GM12878 (cell line): ENCODE measurements around the gene RPL3. TPM values are rescaled to one million over a fixed set of nuclear protein-coding genes. Genes with fewer than 3 reads are reported as not detected.

ENCODE experiments used
- BCL11A ChIP-seq: IDR thresholded peaks from 2 replicates; pipeline ENCODE4 v1.6.1; 2011; ENCODE audit warnings: low read depth, low read length
- BHLHE40 ChIP-seq, 2 experiments: fragments of 450-650 bp in 1 of 2; IDR thresholded peaks; 2 replicates each; pipeline ENCODE4 v1.6.1; 2011 to 2017; ENCODE audit warnings: low read depth in 2 of 2, borderline replicate concordance in 1 of 2, improper control_type of control experiment in 1 of 2, low read length in 1 of 2, mild to moderate bottlenecking in 1 of 2
- CBFB ChIP-seq: IDR thresholded peaks from 2 replicates; pipeline ENCODE4 v1.6.1; 2016; ENCODE audit warnings: antibody characterized with exemption, low read depth
- CEBPB ChIP-seq, 2 experiments: fragments of 150-350 bp in 1 of 2; IDR thresholded peaks; 2 replicates each; pipeline ENCODE4 v1.6.1; 2012 to 2014; ENCODE audit warnings: low read depth in 2 of 2, low read length in 2 of 2, borderline replicate concordance in 1 of 2, inconsistent platforms in 1 of 2
- EGR1 ChIP-seq, 2 experiments: IDR thresholded peaks; 1 replicate in 1 of 2; 2 replicates in 1 of 2; pipeline ENCODE4 v1.6.1; 2011 to 2012; ENCODE audit warnings: low read depth in 2 of 2, low read length in 2 of 2, borderline replicate concordance in 1 of 2, mild to moderate bottlenecking in 1 of 2, moderate library complexity in 1 of 2
- EP300 ChIP-seq, 2 experiments: fragments of 150-350 bp in 1 of 2; IDR thresholded peaks; 2 replicates each; pipeline ENCODE4 v1.6.1; 2011 to 2012; ENCODE audit warnings: low read depth in 2 of 2, low read length in 2 of 2, borderline replicate concordance in 1 of 2, improper control_type of control experiment in 1 of 2, inconsistent platforms in 1 of 2; ENCODE audit not compliant: control insufficient read depth in 1 of 2
- GABPA ChIP-seq: IDR thresholded peaks from 2 replicates; pipeline ENCODE4 v1.6.1; 2014; ENCODE audit warnings: antibody characterized with exemption, low read depth, mild to moderate bottlenecking, inconsistent platforms
- MEF2A ChIP-seq: IDR thresholded peaks from 2 replicates; pipeline ENCODE4 v1.6.1; 2011; ENCODE audit warnings: low read depth, mild to moderate bottlenecking, low read length, moderate library complexity; ENCODE audit not compliant: insufficient read depth
- MYC ChIP-seq: IDR thresholded peaks from 2 replicates; pipeline ENCODE4 v1.6.1; 2011; ENCODE audit warnings: mild to moderate bottlenecking, low read length, moderate library complexity, inconsistent platforms; ENCODE audit not compliant: insufficient read depth, insufficient replicate concordance, insufficient read length, severe bottlenecking
- NBN ChIP-seq: fragments of 450-650 bp; IDR thresholded peaks from 2 replicates; pipeline ENCODE4 v1.6.1; 2016
- NFYB ChIP-seq: IDR thresholded peaks from 2 replicates; pipeline ENCODE4 v1.6.1; 2011; ENCODE audit warnings: low read depth, mild to moderate bottlenecking, low read length, improper control_type of control experiment, moderate library complexity; ENCODE audit not compliant: insufficient read depth
- NR2F1 ChIP-seq: fragments of 450-650 bp; conservative IDR thresholded peaks from 2 replicates; pipeline ENCODE4 v1.6.1; 2017; ENCODE audit warnings: mild to moderate bottlenecking
- POU2F2 ChIP-seq: IDR thresholded peaks from 3 replicates; pipeline ENCODE4 v1.6.1; 2011; ENCODE audit warnings: low read depth, mild to moderate bottlenecking, low read length, borderline replicate concordance
- RB1 ChIP-seq: fragments of 450-650 bp; formaldehyde crosslinking; IDR thresholded peaks from 2 replicates; pipeline ENCODE4 v1.6.1; 2017; ENCODE audit warnings: mild to moderate bottlenecking, borderline replicate concordance
- RUNX3 ChIP-seq: IDR thresholded peaks from 2 replicates; pipeline ENCODE4 v1.6.1; 2012; ENCODE audit warnings: low read length, inconsistent platforms
- SIN3A ChIP-seq: IDR thresholded peaks from 2 replicates; pipeline ENCODE4 v1.6.1; 2012; ENCODE audit warnings: low read depth, low read length, improper control_type of control experiment
- SMAD1 ChIP-seq: fragments of 450-650 bp; IDR thresholded peaks from 2 replicates; pipeline ENCODE4 v1.6.1; 2018; ENCODE audit warnings: mild to moderate bottlenecking, low read depth; ENCODE audit not compliant: partially characterized antibody
- SMAD5 ChIP-seq: IDR thresholded peaks from 2 replicates; pipeline ENCODE4 v1.6.1; 2016; ENCODE audit warnings: antibody characterized with exemption, low read depth
- SPI1 ChIP-seq: IDR thresholded peaks from 2 replicates; pipeline ENCODE4 v1.6.1; 2011; ENCODE audit warnings: low read depth, mild to moderate bottlenecking, low read length, moderate library complexity, borderline replicate concordance; ENCODE audit not compliant: insufficient read depth
- STAT1 ChIP-seq: fragments of 450-650 bp; conservative IDR thresholded peaks from 2 replicates; pipeline ENCODE4 v1.6.1; 2014; ENCODE audit warnings: antibody characterized with exemption, mild to moderate bottlenecking
- STAT3 ChIP-seq: IDR thresholded peaks from 2 replicates; pipeline ENCODE4 v1.6.1; 2011; ENCODE audit warnings: low read depth, low read length, improper control_type of control experiment
- WRNIP1 ChIP-seq: IDR thresholded peaks from 2 replicates; pipeline ENCODE4 v1.6.1; 2011; ENCODE audit warnings: low read depth, low read length, improper control_type of control experiment, borderline replicate concordance
- ZBED1 ChIP-seq: IDR thresholded peaks from 2 replicates; pipeline ENCODE4 v1.6.1; 2016; ENCODE audit warnings: borderline replicate concordance
- ZNF217 ChIP-seq: fragments of 450-650 bp; IDR thresholded peaks from 2 replicates; pipeline ENCODE4 v1.6.1; 2017; ENCODE audit warnings: antibody characterized with exemption, mild to moderate bottlenecking
- ZNF274 ChIP-seq: IDR thresholded peaks from one replicate; pipeline ENCODE4 v1.8.0; 2011; ENCODE audit not compliant: insufficient read length, insufficient read depth
- ZNF384 ChIP-seq: IDR thresholded peaks from 2 replicates; pipeline ENCODE4 v1.6.1; 2012; ENCODE audit warnings: low read depth, mild to moderate bottlenecking, low read length, improper control_type of control experiment, borderline replicate concordance
- ZSCAN29 ChIP-seq: fragments of 450-650 bp; IDR thresholded peaks from 2 replicates; pipeline ENCODE4 v1.6.1; 2017; ENCODE audit warnings: mild to moderate bottlenecking, moderate library complexity
- ZZZ3 ChIP-seq: IDR thresholded peaks from 2 replicates; pipeline ENCODE4 v1.6.1; 2011; ENCODE audit warnings: low read depth; ENCODE audit not compliant: control insufficient read depth, insufficient read length
- polyA plus RNA-seq, 11 experiments: library from polyadenylated mRNA; depleted of rRNA in 4 of 11; unstranded in 6 of 11; stranded (reverse) in 5 of 11; fragments of >200 nt; fragmentation: Nextera tagmentation in 4 of 11; fragmentation: Illumina TruSeq in 1 of 11; extraction: Ambion mirVana in 4 of 11; extraction: Trizol in 1 of 11; gene quantifications; 1 replicate in 1 of 11; 2 replicates in 10 of 11; pipeline versions ENCODE4 v1.2.1 to v1.2.3, GENCODE V29; 2011 to 2016; ENCODE audit warnings: inconsistent platforms in 2 of 11, missing spikeins in 2 of 11, low read depth in 1 of 11
- total RNA-seq, 4 experiments: library from RNA; depleted of rRNA in 3 of 4; stranded (reverse); fragments of >200 nt in 3 of 4; fragmentation: Illumina TruSeq in 1 of 4; extraction: Trizol in 1 of 4; gene quantifications; 2 replicates each; pipeline versions ENCODE4 v1.2.1 to v1.2.3, GENCODE V29; 2013 to 2021
- TF ChIP-seq, protein P1 (sequence below), 3 experiments: IDR thresholded peaks in 2 of 3; conservative IDR thresholded peaks in 1 of 3; 2 replicates each; pipeline ENCODE4 v1.5.1; 2011; ENCODE audit warnings: low read depth in 3 of 3, low read length in 3 of 3, mild to moderate bottlenecking in 3 of 3, control low read depth in 2 of 3, moderate library complexity in 2 of 3, inconsistent platforms in 1 of 3, mixed read lengths in 1 of 3; ENCODE audit not compliant: control insufficient read depth in 2 of 3, insufficient read depth in 1 of 3; ENCODE audit errors: extremely low read depth in 1 of 3

RPL3 gene
- total and polyA plus RNA-seq, 10 of the 15 experiments (the other 5 are each of a cell fraction or from before 2014, with no cell fraction given) = 1,534 to 6,791 (median 3,992) TPM

GRCh38 chr22:39266398-39267030 lies 52.9 kb downstream of the RPL3 start (continued):
- TF ChIP-seq POU2F2 (peak; percentile 13; the same call in 1 of the 3 replicates), SPI1 (peak; percentile 76), RUNX3 (peak; percentile 82), ZBED1 (peak; percentile 97; the same call in 1 of the 2 replicates), NBN (peak; percentile 63; the same call in 1 of the 2 replicates), MEF2A (peak; percentile 98), WRNIP1 (0 out of 2 replicates have a peak, but pooled peaks have one; percentile 80), ZNF384 (no peak), SIN3A (no peak), ZSCAN29 (no peak), BCL11A (peak; percentile 85), MYC (no peak), NFYB (no peak), EGR1 (IDR thresholded peaks at IDR 0.05; ENCODE audit: borderline replicate concordance in 1 of 2, low read depth in 2 of 2, low read length in 2 of 2) (peak in 1 of 2 experiments; percentile 42; a peak in 1 of 3 replicates), ZZZ3 (no peak), STAT1 (no peak), ZNF274 (no peak), SMAD1 (no peak), CBFB (peak; percentile 72; the same call in 1 of the 2 replicates), RB1 (no peak), NR2F1 (no peak), EP300 (IDR thresholded peaks at IDR 0.05; ENCODE audit: borderline replicate concordance in 1 of 2, control insufficient read depth in 1 of 2, low read depth in 2 of 2, low read length in 2 of 2) (peak; percentile 76 to 82), CEBPB (IDR thresholded peaks at IDR 0.05; ENCODE audit: borderline replicate concordance in 1 of 2, low read depth in 2 of 2, low read length in 2 of 2) (no peak; a peak in 2 of 4 replicates), ZNF217 (peak; percentile 81; the same call in 1 of the 2 replicates), BHLHE40 (IDR thresholded peaks at IDR 0.05; ENCODE audit: borderline replicate concordance in 1 of 2, low read depth in 2 of 2, low read length in 1 of 2) (peak; percentile 65 to 71; a peak in 2 of 4 replicates), GABPA (peak; percentile 79), STAT3 (peak; percentile 85; the same call in 1 of the 2 replicates), SMAD5 (no peak)
- TF ChIP-seq, protein P1, sequence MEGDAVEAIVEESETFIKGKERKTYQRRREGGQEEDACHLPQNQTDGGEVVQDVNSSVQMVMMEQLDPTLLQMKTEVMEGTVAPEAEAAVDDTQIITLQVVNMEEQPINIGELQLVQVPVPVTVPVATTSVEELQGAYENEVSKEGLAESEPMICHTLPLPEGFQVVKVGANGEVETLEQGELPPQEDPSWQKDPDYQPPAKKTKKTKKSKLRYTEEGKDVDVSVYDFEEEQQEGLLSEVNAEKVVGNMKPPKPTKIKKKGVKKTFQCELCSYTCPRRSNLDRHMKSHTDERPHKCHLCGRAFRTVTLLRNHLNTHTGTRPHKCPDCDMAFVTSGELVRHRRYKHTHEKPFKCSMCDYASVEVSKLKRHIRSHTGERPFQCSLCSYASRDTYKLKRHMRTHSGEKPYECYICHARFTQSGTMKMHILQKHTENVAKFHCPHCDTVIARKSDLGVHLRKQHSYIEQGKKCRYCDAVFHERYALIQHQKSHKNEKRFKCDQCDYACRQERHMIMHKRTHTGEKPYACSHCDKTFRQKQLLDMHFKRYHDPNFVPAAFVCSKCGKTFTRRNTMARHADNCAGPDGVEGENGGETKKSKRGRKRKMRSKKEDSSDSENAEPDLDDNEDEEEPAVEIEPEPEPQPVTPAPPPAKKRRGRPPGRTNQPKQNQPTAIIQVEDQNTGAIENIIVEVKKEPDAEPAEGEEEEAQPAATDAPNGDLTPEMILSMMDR (IDR thresholded peaks at IDR 0.05 in 2 of 3, conservative IDR thresholded peaks at IDR 0.05 in 1 of 3; ENCODE audit: control insufficient read depth in 2 of 3, extremely low read depth in 1 of 3, insufficient read depth in 1 of 3, low read depth in 3 of 3, low read length in 3 of 3) = no peak
